Activated CD8-positive, alpha-beta memory T cell treated with anti-CD3 and anti-CD28 coated beads, Interleukin-2, amount 50 U/mL, for 4 hours (primary cell): ENCODE measurements around the gene DOHH.
"Not testable (repeated sequence)": the region's sequence is repeated elsewhere in the genome, so short reads cannot be mapped to it uniquely, and the experiment has no call there.

Experiments used
- DNase-seq: peaks from one replicate; pipeline ENCODE4 v3.0.0-alpha.2; 2020

Gene DOHH

GRCh38 chr19:3518659-3519058 lies 18.2 kb upstream of the DOHH start:
- no peak for DNase-seq

GRCh38 chr19:3518255-3518654 lies 17.8 kb upstream of the DOHH start:
- DNase-seq: no peak

DNA sequence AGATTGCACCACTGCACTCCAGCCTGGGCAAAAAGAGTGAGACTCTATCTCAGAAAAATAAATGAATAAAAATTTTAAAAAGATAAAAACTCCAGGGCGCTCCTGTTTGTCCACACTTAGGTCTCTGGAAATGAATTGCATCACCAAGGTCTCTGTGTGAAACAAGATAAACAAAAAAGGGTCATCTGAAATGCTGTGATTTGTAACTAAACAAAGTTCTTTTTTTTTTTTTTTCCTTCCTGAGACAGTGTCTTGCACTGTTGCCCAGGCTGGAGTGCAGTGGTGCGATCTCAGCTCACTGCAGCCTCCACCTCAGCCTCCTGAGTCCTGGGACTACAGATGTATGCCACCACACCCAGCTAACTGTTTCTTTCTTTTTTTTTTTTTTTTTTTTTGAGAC lies 17.2 kb upstream of the DOHH start:
- DNase-seq: no peak

GRCh38 chr19:3516675-3517207 lies 16.3 kb upstream of the DOHH start:
- no peak for DNase-seq

- no peak for DNase-seq
Observed at GRCh38 chr19:3515891-3516422, 15.5 kb upstream of the DOHH start.

GRCh38 chr19:3514930-3515329 lies 14.5 kb upstream of the DOHH start:
- no peak for DNase-seq

GRCh38 chr19:3513229-3514140 lies 13.0 kb upstream of the DOHH start:
- DNase-seq: no peak

DNA sequence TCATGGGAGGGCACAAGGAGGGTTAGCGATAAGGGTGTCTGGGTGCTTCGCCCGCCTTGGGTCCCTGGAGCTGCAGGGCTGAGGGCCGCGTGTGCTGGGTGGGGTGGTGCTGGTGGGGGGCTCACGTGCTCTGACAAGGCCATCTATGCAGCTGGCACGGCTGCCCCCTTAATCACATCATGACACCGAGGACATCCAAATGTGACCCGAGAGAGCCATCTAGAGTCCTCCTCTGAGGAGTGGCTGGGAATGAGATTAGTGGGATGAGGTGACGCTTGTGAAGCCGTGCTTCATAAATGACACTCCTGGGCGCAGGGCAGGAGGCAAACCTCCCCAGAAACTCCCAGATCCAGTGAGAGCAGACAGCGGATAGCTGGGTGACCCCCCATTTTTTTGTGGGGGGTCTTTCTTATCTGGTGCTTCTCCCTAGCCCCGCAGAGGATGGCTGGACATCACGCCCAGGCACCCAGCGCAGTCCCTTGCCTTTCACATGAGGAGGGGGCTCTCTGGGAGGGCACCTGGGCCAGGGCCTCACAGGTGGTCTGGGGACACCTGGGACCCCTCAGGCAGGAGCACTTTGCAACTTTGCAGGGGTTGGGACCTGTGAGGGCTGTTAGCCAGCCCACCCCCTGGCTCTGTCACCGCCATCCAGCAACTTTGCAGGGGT lies 12.2 kb upstream of the DOHH start:
- DNase-seq: no peak

GRCh38 chr19:3511506-3512251 lies 11.2 kb upstream of the DOHH start:
- DNase-seq: no peak

GRCh38 chr19:3510727-3511126 lies 10.3 kb upstream of the DOHH start:
- no peak for DNase-seq

DNA sequence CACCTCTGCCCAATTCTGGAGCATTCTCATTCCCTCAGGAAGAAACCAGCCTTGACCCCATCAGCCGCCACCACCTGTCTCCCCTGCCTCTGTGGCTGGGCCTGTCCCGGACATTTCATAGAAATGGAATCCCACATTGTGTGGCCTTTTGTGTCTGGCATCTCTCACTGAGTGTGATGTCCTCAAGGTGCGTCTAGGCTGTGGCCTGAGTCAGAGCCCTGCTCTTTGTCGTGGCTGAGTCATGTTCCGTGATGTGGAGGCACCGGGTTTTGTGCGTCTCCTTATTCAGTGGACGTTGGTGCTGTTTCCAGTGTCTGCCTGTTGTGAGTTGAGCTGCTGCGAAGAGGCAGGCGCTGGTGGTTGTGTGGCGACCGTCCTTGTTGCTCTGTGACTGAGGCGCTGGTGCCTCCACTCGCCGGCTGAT lies 9.1 kb upstream of the DOHH start:
- DNase-seq: no peak

- DNase-seq: no peak
Observed at GRCh38 chr19:3508771-3509535, 8.5 kb upstream of the DOHH start.

DNA sequence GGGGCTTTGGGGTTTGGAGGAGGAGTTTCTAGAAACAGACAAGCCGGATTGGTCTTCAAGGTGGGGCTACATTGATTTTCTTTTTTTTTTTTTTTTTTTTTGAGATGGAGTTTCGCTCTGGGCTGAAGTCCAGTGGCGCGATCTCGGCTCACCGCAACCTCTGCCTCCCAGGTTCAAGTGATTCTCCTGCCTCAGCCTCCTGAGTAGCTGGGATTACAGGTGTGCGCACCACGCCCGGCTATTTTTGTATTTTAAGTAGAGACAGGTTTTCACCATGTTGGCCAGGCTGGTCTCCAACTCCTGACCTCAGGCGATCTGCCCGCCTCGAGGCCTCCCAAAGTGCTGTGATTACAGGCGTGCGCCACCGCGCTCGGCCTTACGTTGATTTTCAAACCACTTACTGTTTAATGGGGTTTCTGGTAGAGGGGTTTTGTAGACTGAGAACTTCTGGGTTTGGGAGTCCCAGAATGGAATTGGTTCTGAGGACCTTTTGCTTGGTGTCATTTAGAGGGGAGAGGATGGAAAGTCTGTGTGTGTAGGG lies 7.7 kb upstream of the DOHH start:
- not testable (repeated sequence) for DNase-seq

DNA sequence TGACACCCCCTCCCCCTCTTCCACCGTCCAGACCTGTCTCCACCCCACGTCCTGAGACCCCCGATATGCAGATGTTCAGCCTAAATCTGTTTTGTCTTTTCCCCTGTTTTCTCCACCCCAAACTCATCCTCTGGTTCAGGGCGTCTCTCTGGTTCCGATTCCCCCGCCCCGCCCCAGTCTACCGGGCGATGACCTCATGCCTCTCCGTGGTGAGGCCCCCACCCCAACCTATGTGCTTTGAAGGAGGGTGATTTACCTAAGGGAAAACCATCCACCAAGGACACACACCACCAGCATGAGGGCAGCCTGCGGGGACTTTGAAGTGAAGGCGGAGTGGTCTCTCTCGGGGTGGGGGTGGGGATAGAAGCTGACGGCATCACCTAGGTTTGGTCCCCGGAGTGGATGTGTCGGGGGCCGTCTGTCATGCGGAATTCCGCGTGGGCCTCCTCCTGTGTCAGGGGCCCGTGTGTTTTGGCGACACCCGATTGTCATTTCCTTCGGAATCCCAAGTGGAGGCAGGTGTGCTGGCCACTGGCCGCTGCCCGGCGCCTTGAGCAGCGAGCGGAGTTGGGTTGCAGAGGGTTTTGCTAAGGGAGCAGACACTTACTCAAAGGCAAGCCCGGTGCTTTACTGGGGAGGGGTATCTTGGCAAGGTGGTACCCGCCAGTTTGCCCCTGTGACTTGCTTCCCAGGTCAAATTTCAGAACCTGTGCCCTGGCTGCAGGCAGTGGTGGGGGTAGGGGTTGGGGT lies 7.1 kb upstream of the DOHH start:
- DNase-seq: peak; percentile 54

DNA sequence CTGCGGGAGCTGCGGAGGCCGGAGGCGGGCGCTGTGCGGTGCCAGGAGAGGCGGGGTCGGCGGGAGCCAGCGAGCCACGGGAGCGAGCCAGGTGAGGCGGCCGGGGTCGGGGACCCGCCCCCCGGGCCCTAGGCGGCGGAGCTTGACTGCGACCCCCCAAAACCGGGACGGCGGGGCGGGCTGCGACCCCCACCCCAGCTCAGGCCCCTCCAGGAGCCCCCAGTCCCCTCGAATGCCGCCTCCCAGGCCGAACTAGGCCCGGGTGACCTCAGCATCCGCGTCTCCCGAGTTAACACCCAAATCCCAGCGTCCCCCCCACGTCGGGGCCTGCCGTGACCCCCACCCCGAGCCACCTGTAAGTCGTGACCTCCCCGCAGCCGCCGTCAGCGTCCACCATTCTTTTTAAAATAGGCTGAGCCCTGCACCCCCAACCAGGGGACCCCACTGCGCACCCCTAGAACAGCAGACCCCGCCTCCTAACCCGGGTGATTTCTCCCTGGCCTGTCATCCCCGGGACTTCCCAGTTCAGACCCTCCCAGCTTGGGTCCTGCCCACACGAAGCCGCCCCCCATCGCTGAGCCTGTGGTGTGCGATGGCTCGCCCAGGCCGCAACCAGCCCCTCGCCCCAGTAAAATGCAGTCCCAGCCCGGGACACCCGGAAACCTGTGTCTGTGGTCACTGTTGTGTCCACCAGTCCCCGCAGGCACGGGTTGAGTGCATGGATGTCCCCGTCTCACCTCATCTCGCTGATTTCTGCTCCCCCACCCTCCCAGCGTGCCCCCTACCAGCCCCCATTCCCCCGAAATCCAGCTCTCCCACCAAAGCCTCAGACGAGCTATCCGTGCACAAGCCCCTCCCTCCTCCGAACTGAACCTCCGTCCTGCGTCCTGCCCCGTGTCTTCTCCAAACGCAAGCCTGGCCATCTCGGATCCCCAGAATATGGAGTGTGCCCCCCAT lies 6.2 kb upstream of the DOHH start:
- peak; percentile 47 for DNase-seq

DNA sequence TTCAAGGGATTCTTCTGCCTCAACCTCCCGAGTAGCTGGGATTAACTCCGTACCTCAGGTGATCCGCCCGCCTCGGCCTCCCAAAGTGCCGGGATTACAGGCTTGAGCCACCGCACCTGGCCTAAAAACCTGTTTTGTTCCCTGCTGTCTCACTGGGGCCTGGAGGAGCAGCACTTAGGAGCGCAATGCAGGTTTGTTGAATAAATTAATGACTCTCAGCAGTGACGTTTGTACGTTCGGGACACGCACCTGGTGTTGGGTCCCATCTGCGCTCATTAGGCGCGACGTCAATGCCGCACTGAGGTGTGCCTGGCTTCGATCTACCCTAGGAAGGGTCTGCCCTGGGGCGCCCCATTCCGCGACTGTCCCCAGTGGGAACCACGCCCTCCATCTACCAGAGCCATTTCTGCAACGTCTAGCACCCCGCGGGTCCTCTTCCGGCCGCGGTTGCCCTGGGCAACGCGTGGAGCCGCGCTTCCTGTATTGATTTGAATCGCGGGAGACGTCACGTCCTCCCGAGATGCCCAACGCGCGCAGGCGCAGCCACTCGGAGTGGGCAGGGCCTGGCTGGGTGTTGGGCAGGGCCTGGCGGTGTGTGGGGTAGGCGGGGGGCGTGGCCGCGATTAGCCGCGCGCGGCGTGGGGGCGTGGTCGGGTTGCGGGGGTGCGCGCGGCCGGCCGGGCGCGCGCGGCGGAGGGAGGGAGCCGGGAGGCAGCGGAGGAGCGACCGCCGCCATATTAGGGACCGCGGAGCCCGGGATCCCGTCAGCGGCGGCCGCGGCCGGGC lies 5.3 kb upstream of the DOHH start, which contains the start of gene FZR1:
Gene FZR1 (plus strand): TSS at position 714 of the 786 bp plus-strand sequence. CDS start 16,679 bp downstream, outside the sequence.
- peak; percentile 99 for DNase-seq

GRCh38 chr19:3504735-3505134 lies 4.3 kb upstream of the DOHH start:
- no peak for DNase-seq

- no peak for DNase-seq
Observed at GRCh38 chr19:3503036-3503572, 2.6 kb upstream of the DOHH start.

DNA sequence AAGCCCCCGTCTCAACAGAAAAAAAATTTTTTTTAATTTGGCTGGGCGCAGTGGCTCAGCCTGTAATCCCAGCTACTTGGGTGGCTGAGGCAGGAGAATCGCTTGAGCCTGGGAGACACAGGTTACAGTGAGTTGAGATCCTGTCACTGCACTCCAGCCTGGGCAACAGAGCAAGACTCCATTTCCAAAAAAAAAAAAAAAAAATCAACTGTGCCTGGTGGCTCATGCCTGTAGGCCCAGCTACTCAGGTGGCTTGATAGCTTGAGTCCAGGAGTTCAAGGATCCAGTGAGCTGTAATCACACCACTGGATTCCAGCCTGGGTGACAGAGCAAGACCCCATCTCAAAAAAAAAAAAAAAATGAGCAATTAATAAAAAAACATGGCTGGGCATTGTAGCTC lies 1.3 kb upstream of the DOHH start:
- DNase-seq: no peak
